Activated naive CD8-positive, alpha-beta T cell treated with anti-CD3 and anti-CD28 coated beads, Interleukin-2, amount 50 U/mL, for 16 hours (primary cell): Measurements from ENCODE around the gene BNC1.
"Not testable (repeated sequence)": the region's sequence is repeated elsewhere in the genome, so short reads cannot be mapped to it uniquely, and the experiment has no call there.

ENCODE experiments used
- DNase-seq: peaks from one replicate; pipeline ENCODE4 v3.0.0-alpha.2; 2020; ENCODE audit warnings: low read depth, low spot score

The BNC1 gene

DNA sequence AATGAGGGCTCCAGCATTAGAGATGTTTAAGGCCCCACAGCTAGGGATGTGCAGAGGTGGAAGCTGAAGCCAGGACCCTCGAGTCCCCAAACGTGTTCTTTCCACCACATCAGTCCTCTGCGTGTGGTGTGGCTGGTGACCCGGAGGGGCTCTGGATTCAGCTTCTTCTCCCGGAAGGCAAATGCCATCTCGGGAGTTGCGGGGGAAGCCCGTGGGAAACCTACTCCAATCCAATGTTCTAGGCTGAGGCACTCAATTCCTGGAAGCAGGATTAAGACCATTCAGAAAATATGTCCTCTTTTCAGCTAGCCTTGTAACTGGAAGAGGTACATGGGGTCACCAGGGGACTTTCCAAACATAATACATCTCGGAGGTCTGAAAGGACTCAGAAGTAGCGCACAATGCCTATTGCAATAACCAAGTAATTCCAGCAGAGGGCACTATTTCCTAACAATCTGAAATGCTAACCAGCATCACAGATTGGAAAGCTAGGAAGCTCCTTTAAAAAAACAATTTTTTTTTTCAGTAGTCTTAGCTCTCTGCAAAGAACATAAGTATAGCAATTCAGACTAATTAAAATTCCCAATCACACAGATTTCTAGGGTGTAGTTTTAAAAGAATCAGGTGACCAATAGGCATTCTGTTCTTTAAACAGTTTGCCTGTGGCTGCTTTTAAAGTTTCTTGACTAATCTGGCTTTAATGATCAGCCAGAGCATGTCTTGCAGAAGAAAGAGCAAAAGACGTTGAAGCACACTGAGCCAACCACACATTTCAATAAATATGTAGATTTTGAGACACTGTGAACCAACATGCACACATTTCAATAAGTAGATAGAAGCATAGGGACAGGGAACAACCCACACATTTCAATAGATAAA lies 36.1 kb downstream of the BNC1 start:
- no peak for DNase-seq

DNA sequence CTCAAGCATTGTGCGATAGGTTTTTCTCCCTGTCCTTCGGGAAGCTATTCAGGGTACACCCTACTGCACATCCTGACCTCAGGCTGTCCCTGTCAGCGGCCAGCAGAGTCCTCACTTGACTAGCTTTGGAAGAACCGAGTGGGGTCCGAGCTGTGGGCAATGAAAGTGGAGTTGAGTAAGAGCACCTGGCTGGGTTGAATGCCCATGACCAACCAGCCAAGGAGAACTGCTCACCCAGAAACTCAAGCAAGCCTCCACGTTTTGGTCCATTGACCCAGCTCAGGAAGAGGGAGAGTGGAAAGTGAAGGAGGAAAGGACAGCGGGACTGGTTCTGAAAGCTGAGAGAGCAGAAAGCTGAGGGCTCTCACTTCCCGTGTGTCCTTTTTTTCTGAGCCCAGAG lies 40.8 kb downstream of the BNC1 start:
- DNase-seq = no peak

GRCh38 chr15:83230242-83230641 lies 54.2 kb downstream of the BNC1 start:
- DNase-seq = no peak

- no peak for DNase-seq
Measured at GRCh38 chr15:83225449-83225848, 59.0 kb downstream of the BNC1 start.

- not testable (repeated sequence) for DNase-seq
Measured at GRCh38 chr15:83221781-83222180, 62.7 kb downstream of the BNC1 start.

- DNase-seq = no peak
Measured at GRCh38 chr15:83219026-83219425, 65.4 kb downstream of the BNC1 start.

DNA sequence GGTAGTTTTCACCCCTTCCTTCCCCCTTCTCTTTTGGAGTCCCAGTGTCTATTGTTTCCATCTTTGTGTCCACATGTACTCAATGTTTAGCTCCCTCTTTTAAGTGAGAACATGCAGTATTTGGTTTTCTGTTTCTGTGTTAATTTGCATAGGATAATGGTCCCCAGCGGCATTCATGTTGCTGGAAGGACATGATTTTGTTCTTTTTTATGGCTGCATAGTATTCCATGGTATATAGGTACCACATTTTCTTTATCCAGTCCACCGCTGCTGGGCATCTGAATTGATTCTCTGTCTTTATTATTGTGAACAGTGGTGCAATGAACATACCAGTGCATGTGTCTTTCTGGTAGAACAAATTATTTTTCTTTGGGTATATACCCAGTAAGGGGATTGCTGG lies 69.2 kb downstream of the BNC1 start:
- no peak for DNase-seq

DNA sequence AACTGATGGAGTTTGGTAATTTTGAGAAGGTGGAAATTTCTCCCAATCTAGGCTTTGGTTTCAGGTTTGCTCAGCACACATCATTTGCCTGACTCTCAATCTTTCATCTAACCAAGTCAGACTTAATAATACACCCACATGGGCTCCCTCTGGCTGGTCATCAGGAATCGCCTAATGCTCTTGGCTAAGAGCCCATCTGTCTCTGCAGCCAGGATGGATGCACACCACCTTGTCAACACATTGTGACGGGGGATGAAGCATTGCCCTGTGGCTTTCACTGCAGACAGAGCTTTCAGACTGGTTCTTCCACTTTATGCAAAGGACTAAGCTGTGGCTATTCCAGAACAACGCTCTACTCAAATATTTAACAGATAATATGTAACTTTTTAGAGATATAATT lies 73.8 kb downstream of the BNC1 start:
- no peak for DNase-seq

DNA sequence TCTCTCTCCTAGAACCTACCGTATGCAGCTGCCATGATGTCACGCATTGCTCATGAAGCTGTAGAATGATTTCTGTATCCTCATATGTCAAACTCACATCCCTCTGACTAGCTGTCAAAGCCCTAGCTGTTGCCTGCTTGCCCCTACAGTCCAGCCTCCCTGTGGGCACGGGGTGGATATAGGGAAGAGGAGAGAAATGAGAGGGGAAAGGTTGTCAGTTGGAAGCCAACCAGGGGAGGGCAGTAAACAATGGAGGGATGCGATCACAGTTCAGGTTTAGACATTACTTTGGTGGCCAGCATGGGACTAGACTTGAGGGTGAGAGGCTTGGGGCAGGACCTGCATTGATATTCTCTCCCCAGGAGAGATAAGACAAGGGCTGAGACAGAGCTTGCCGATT lies 75.1 kb downstream of the BNC1 start:
- no peak for DNase-seq

DNA sequence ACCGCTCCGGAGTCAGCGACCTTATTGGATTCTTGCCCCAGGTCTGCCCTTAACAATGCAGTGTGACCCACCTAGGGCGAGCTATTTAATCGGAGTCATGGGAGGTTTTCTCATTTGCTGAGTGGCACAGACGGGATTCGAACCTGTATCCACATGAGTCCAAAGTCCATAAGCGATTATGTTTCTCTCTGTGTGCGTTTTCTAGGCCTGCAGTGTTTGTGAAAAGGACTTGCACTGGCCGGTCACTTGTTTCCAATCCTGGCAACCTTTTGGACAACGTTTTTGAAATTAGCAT lies 76.2 kb downstream of the BNC1 start:
- no peak for DNase-seq

- no peak for DNase-seq
Measured at GRCh38 chr15:83207660-83208366, 76.7 kb downstream of the BNC1 start, which contains the start of gene HDGFL3. Gene HDGFL3 (minus strand): TSS chr15:83207823. CDS start chr15:83207414, 409 bp downstream.

GRCh38 chr15:83207009-83207659 lies 77.3 kb downstream of the BNC1 start:
- no peak for DNase-seq

DNA sequence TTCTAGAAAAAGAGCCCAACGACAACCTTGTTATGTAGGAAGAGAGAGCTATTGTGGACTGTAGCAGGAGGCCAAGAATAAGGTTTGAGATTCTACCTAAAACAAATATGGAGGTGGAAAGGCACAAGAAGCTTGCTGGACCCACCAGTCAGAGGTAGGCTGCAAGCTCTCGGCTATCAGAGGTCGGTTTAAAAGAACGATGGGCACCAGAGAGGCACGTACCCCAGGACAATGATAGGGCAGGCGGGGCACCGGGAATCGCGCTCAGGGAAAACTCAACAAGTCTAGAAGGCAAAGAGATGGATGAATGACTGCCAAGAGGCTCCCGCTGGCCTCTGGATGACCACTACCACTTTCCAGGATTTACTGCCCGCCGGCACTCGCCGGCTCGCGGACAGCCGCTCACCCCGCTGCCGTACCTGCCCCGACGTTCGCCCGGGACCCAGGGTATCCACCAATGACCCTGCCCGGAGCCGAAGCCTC lies 77.9 kb downstream of the BNC1 start:
- no peak for DNase-seq
